PC-3 (cell line): Measurements from ENCODE around the gene DQX1.

Experiments
- EZH2 ChIP-seq: fragments of 300-600 bp; sonication (generic); IDR thresholded peaks from one replicate; pipeline ENCODE4 v1.6.1; 2017; ENCODE audit warnings: antibody characterized with exemption, mild to moderate bottlenecking, low read length; ENCODE audit not compliant: unreplicated experiment
- EZH2phosphoT487 ChIP-seq: fragments of 300-600 bp; sonication (generic); IDR thresholded peaks from 2 replicates; pipeline ENCODE4 v1.6.1; 2018; ENCODE audit warnings: mild to moderate bottlenecking, antibody characterized with exemption, low read length, borderline replicate concordance
- TF ChIP-seq, protein P1 (sequence below): fragments of 300-600 bp; sonication (generic); conservative IDR thresholded peaks from 2 replicates; pipeline ENCODE4 v1.5.1; 2017; ENCODE audit warnings: antibody characterized with exemption, low read depth, mild to moderate bottlenecking, low read length

GRCh38 chr2:74489906-74490305 is 36.1 kb downstream of the DQX1 start:
- TF ChIP-seq EZH2phosphoT487 = no peak
- TF ChIP-seq, protein P1, sequence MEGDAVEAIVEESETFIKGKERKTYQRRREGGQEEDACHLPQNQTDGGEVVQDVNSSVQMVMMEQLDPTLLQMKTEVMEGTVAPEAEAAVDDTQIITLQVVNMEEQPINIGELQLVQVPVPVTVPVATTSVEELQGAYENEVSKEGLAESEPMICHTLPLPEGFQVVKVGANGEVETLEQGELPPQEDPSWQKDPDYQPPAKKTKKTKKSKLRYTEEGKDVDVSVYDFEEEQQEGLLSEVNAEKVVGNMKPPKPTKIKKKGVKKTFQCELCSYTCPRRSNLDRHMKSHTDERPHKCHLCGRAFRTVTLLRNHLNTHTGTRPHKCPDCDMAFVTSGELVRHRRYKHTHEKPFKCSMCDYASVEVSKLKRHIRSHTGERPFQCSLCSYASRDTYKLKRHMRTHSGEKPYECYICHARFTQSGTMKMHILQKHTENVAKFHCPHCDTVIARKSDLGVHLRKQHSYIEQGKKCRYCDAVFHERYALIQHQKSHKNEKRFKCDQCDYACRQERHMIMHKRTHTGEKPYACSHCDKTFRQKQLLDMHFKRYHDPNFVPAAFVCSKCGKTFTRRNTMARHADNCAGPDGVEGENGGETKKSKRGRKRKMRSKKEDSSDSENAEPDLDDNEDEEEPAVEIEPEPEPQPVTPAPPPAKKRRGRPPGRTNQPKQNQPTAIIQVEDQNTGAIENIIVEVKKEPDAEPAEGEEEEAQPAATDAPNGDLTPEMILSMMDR = no peak
- TF ChIP-seq EZH2 = no peak
